ENCODE results near the gene GATD1.

Gene GATD1, protein sequence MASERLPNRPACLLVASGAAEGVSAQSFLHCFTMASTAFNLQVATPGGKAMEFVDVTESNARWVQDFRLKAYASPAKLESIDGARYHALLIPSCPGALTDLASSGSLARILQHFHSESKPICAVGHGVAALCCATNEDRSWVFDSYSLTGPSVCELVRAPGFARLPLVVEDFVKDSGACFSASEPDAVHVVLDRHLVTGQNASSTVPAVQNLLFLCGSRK

DNA sequence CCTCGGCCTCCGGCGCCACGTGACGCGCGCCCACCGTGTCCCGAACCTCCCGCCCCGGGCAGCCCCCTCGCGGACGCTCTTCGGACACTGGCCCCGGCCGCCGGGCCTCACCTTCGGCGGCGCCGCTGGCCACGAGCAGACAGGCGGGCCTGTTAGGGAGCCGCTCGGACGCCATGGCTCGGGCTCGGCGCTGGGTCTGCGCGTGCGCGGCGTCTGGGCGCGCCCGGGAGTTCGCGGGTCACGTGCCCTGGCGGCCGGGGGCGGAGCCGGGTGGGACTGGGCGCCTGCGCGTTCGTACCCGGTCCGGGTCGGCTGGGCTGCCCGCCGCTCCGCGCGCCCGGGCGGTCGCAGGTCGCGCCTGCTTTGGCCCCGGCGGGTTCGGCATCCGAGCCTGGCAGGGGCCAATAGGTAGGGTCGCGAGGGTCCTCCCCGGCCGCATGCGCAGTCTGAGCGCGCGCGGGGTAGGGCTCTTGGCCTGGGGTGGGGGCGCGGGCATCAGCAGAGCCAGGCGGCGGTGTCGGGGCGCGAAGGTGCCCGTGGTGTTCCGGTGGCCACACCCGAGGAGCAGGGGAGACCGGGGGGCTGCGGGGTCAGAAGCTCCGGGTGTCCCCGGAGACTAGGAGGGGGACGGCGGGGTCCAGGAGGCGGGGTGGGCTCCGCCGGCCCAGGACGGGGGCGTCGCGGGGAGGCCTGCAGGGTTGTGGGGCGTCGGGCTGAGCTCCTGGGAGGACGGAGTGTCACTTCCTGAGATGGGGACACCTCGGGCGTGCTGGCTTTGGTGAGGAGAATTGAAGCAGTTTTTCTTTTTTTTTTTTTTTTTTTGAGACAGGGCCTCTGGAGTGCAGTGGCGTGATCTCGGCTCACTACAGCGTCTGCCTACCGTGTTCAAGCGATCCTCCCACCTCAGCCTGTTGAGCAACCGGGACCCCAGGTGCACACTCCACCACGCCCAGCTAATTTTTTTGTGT lies at the start of gene GATD1:
Gene GATD1 (minus strand): TSS at position 200 of the 968 bp plus-strand sequence. CDS start 25 bp downstream, at position 175.
- peak; percentile 84 to 86 for ATAC-seq

- ATAC-seq, result no peak
Observed at GRCh38 chr11:826836-827145, 49.5 kb upstream of the GATD1 start.

- ATAC-seq, result no peak
Observed at GRCh38 chr11:826227-826621, 48.9 kb upstream of the GATD1 start.

GRCh38 chr11:825366-826226 lies 48.3 kb upstream of the GATD1 start:
- no peak for ATAC-seq

DNA sequence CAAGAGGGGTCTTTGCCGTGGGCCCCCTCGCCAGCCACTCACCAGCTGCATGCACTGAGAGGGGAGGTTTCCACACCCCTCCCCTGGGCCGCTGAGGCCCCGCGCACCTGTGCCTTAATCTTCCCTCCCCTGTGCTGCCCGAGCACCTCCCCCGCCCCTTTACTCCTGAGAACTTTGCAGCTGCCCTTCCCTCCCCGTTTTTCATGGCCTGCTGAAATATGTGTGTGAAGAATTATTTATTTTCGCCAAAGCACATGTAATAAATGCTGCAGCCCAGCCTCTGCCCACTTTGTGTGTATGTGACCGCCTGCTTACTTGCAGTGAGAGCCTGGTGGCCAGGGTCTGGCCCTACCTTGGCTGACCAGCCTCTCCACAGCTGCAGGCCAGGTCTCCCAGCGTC lies 47.7 kb upstream of the GATD1 start:
- ATAC-seq, result no peak

DNA sequence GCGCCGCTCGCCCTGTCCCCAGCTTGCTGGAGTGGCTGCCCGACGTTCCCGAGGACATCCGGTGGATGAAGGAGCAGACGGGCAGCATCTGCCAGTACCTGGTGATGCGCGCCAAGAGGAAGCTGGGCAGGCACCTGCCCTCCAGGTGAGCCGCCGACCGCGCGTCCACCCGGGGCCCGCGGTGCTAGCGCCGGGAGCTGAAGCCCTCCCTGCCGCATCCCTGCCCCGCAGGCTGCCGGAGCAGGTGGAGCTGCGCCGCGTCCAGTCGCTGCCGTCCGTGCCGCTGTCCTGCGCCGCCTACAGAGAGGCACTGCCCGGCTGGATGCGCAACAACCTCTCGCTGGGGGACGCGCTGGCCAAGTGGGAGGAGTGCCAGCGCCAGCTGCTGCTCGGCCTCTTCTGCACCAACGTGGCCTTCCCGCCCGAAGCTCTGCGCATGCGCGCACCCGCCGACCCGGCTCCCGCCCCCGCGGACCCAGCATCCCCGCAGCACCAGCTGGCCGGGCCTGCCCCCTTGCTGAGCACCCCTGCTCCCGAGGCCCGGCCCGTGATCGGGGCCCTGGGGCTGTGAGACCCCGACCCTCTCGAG lies 47.1 kb upstream of the GATD1 start:
- no peak for ATAC-seq

GRCh38 chr11:823441-824291 lies 46.4 kb upstream of the GATD1 start:
- ATAC-seq, result no peak

DNA sequence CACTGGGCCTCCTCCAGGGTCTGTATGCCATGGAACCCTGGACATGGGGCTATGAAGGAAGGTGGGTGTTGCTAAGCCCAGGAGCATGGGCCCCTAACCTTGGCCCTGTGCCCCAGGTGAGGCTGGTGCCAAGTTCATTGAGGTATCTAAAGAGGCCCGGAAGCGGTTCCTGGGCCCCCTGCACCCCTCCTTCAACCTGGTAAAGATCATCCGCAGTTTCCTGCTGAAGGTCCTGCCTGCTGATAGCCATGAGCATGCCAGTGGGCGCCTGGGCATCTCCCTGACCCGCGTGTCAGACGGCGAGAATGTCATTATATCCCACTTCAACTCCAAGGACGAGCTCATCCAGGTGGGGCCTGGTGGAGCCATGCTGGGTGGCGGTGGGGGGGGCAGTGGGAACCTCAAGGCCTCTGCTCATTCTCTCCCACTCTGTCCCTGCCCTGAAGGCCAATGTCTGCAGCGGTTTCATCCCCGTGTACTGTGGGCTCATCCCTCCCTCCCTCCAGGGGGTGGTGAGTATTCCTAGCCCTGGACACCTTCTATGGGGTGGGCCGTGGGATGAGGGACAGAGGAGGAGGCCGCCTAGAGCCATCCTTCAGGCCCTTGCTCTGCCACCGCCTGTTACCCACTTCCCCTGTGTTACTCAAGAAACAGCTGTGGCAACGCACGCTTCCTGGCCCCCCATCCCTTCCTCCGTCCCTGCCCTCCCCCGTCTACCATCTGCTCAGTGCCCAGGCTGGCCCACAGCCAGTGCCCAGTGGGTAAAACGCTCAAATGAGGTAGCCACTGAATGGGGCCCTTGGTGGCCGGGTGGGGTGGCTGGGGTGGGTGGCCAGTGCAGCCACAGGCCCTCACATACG lies 44.5 kb upstream of the GATD1 start:
- ATAC-seq, result no peak

- ATAC-seq, result no peak
Observed at GRCh38 chr11:820655-821511, 43.6 kb upstream of the GATD1 start.

DNA sequence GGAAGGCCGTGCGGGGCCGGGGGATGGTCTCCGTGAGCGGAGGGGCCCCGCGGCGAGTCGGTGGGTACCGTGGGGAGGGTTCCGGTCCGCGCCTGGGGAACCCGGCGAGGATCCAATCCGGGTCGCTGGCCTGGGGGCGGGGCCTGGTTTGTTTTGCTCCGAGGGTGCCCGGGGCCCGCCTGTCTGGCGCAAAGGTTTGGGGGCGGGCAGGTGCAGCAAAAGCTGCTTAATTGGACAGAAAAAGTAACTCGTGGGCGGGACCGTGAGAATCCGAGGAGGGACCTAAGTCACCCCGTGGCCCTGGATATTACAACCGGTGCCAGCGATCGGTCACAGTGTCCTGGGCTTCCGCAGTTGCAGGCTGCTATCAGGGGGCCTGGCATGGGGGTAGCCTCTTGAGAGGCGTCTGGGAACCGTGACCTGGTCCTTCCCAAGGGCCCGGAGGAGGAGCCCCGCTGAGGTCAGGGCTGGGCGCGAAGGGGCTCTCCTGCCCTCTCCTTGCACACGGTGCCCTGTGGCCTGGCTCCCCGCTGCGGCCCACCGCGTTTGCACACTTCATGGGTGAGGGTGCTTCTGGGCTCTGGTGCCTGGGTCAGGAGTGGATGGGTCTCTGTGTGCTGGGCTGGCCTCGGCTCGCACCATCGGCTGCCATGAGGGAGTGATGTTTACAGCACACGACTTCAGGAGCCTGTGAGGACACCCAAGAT lies 42.8 kb upstream of the GATD1 start:
- ATAC-seq, result peak; percentile 75 to 77

- peak; percentile 71 to 79 for ATAC-seq
Observed at GRCh38 chr11:819129-819931, 42.0 kb upstream of the GATD1 start.

GRCh38 chr11:818396-819128 lies 41.3 kb upstream of the GATD1 start, which contains the start of gene PNPLA2:
Gene PNPLA2, plus strand, starts transcription at chr11:818914. Its CDS starts 805 bp downstream, at chr11:819719.
- ATAC-seq, result no peak

GRCh38 chr11:816433-816779 lies 39.1 kb upstream of the GATD1 start:
- no peak for ATAC-seq

GRCh38 chr11:815675-816432 lies 38.6 kb upstream of the GATD1 start:
- no peak for ATAC-seq

DNA sequence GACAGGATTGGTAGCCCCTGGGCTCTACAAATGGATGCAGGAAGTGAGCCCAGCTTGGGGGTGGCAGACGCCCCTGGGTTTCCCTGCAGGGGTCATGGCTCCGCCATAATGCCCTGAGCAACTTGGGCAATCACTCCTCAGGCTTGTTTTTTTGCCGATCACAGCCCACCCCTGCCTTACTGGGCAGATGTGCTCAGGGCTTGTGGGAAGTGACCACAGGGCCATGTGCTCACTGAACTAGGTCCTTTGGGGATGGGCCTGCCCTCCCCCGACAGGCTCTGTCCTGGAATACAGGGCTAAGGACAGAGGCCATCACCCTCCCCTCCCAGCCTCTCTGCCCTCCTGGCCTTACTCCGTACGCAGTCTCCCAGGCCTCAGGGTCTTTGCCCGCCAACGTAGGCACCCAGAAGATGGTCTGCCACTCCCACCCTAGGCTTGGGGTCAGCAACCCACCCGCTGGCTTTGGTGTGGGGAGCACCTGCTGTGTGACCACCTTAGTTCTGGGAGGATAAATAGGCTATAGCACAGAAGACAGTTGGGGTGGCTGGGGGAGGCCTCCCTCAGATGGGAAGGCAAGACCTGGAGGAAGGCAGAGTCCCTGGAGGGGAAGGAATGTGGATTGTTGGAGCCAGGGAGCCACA lies 36.3 kb upstream of the GATD1 start:
- ATAC-seq, result no peak

GRCh38 chr11:813072-813455 lies 35.8 kb upstream of the GATD1 start:
- ATAC-seq, result no peak

Data from activated CD4-positive, CD25-positive, alpha-beta regulatory T cell treated with anti-CD3 and anti-CD28 coated beads, Interleukin-2, amount 50 U/mL, for 24 hours (primary cell).